LNCaP clone FGC (cell line): ENCODE data around the gene ATG4A.

Experiments used
- DNase-seq: peaks from one replicate; pipeline ENCODE4 v3.0.0-alpha.2; 2011; ENCODE audit warnings: low read depth
- H3K4me3 ChIP-seq: 2 replicates; pipeline ENCODE4 v1.5.1; 2011; ENCODE audit warnings: mild to moderate bottlenecking, low read depth, low read length, control low read depth
- TF ChIP-seq, protein P1 (sequence below): IDR thresholded peaks from 2 replicates; pipeline ENCODE4 v1.5.1; 2012; ENCODE audit warnings: mild to moderate bottlenecking; ENCODE audit not compliant: control insufficient read depth, insufficient read depth; ENCODE audit errors: extremely low read depth

The ATG4A gene

DNA sequence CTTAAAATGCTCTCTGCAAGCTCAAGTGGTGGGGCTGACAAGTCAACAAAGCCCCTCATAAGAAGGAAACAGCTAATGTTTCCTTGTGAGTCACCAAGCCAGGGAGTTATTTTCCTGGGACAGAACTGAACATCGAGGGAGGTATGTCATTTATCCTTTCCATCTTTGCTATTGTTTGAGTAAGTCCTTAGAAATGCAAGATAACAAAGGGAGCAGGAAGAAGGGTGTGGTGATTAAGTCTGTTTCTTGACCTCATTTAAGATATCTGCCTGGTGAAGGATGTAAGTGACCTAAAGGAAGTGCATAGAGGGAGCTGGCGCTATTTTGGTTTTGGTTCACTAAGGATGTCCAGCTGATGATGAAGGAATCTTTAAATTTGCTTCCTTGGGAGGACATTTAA lies 39.9 kb downstream of the ATG4A start:
- TF ChIP-seq, protein P1, sequence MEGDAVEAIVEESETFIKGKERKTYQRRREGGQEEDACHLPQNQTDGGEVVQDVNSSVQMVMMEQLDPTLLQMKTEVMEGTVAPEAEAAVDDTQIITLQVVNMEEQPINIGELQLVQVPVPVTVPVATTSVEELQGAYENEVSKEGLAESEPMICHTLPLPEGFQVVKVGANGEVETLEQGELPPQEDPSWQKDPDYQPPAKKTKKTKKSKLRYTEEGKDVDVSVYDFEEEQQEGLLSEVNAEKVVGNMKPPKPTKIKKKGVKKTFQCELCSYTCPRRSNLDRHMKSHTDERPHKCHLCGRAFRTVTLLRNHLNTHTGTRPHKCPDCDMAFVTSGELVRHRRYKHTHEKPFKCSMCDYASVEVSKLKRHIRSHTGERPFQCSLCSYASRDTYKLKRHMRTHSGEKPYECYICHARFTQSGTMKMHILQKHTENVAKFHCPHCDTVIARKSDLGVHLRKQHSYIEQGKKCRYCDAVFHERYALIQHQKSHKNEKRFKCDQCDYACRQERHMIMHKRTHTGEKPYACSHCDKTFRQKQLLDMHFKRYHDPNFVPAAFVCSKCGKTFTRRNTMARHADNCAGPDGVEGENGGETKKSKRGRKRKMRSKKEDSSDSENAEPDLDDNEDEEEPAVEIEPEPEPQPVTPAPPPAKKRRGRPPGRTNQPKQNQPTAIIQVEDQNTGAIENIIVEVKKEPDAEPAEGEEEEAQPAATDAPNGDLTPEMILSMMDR: no peak
- DNase-seq: no peak
- H3K4me3 ChIP-seq: no peak overlapping the region

GRCh38 chrX:108132034-108132433 lies 40.5 kb downstream of the ATG4A start:
- TF ChIP-seq, protein P1: no peak
- no peak overlapping the region for H3K4me3 ChIP-seq
- no peak for DNase-seq

GRCh38 chrX:108132876-108133275 lies 41.3 kb downstream of the ATG4A start:
- TF ChIP-seq, protein P1: no peak
- DNase-seq: no peak
- H3K4me3 ChIP-seq: no peak overlapping the region

GRCh38 chrX:108134724-108135123 lies 43.1 kb downstream of the ATG4A start:
- TF ChIP-seq, protein P1: no peak
- no peak overlapping the region for H3K4me3 ChIP-seq
- no peak for DNase-seq

DNA sequence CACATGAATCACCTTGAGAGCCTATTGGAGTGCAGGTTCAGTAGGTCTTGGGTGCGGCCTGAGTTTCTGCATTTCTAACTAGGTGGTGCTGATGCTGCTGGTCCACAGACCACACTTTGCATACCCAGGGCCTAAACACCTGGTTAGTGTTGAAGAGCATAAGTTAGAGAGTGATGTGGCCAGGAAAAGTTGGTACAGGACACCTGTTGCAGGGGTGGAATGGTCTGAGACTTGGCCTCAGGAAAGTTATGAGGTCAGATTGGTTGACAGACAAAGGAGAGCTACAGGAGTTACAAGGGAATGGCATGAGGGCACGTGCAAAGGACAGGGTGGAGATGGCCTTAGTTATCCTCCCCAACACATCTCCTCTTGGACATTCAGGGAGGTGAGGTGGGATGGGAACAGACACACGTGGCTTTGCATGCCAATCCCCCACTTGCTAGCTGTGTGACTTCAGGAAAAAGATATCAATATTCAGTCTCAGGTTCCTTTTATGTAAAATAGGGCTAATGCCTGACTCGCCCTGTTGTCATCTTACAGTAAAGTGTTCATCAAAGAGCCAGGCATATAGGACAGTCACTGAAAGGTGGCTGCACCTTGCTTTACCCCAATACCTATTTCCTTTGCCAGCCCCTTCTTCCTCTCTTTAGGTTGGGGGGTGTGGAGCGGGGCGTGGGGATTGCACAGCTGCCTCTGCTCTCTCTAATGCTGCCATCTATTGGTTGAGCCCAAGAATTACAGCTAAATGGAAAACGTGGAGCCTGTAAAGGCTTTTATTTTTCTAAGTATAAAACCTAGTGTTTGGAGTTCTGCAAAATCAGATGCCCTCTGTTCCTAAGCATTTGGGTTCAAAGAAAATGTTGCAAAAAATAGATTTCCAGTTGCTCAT lies 47.5 kb downstream of the ATG4A start:
- H3K4me3 ChIP-seq: no peak overlapping the region
- TF ChIP-seq, protein P1: peak; percentile 55
- no peak for DNase-seq

DNA sequence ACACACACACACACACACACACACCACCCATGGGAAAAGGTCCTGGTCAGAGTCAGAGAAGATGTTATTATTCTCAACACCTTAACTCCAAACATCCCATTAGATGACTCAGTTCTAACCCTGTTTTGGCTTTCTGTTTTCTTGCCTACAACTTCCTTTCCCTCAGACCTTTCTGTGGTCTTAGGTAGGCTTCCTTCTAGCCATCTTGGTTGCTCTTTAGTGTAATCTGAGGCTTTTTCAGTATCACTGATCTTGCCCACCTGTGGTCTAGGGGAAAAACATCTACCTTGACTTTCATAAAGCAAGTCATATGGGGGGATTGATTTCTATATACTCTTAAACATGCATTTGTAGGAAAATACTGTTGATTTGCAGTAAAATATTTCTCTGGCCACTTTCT lies 56.9 kb downstream of the ATG4A start:
- TF ChIP-seq, protein P1: no peak
- H3K4me3 ChIP-seq: no peak overlapping the region
- DNase-seq: no peak

GRCh38 chrX:108156082-108156481 lies 64.5 kb downstream of the ATG4A start:
- TF ChIP-seq, protein P1: no peak
- DNase-seq: no peak
- H3K4me3 ChIP-seq: no peak overlapping the region
